NCI-H345 treated with DMSO at 0.1 percent for 48 hours (cell line): ENCODE results near the gene NOP9.
"Not testable (repeated sequence)": the region's sequence is repeated elsewhere in the genome, so short reads cannot be mapped to it uniquely, and the experiment has no call there.

Source experiments
- DNase-seq: peaks from one replicate; lab custom pipeline; 2025; ENCODE audit not compliant: unreplicated experiment; lab: John Stamatoyannopoulos, UW

The NOP9 gene

GRCh38 chr14:24349742-24350141, 50.1 kb downstream of the NOP9 start:
- no peak for DNase-seq

- DNase-seq = no peak
Measured at GRCh38 chr14:24351517-24351916, 51.9 kb downstream of the NOP9 start.

- no peak for DNase-seq
Measured at GRCh38 chr14:24353559-24354481, 54.2 kb downstream of the NOP9 start.

GRCh38 chr14:24354482-24354825, 54.8 kb downstream of the NOP9 start:
- DNase-seq = not testable (repeated sequence)

DNA sequence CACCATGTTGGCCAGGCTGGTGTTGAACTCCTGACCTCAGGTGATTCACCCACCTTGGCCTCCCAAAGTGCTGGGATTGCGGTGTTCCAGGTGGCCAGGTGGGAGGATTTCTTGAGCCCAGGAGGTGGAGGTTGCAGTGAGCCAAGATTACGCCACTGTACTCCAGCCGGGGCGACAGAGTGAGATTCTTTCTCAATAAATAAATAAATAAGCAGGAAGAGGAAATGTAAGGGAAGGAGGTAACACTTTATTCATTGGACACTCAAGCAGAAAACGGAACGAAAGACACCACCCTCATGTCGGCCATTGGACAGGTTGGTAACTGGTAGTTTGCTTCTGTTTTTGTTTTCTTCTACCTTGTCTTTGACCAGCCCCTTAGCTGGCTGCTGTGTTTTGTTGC, 55.4 kb downstream of the NOP9 start:
- DNase-seq = no peak

DNA sequence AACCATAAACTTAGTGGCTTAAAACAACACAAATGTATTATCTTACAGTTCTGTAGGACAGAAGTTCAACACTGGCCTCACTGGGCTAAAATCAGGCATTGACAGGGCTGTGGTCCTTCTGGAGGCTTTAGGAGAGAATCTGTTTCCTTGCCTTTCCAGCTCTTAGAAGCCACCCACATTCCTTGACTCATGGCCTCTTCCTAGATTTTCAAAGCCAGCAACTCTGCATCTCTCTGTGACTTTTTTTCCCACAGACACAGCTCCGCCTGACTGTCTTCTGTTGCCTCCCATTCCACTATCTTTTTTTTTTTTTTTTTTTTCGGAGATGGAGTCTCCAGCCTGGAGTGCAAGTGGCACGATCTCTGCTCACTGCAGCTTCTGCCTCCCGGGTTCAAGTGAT, 56.6 kb downstream of the NOP9 start:
- DNase-seq = no peak
